Panc1 (cell line): ENCODE measurements around the gene MOK. TPM values are rescaled to one million over a fixed set of nuclear protein-coding genes. Genes with fewer than 3 reads are reported as not detected.

Source experiments
- ATAC-seq: fragments of 200-7000 bp; cut with Tn5 transposase; 2 replicates; pipeline ENCODE4 v1.9.1; 2020; ENCODE audit warnings: mild to moderate bottlenecking, moderate library complexity
- BruUV-seq: library from RNA; stranded (reverse); fragments of 400-500 nt; replicated peaks from 2 replicates; lab custom pipeline; 2021; lab: Mats Ljungman, UMichigan
- CTCF ChIA-PET: fragments of 300-600 bp; sonication (Branson Sonifier 250); formaldehyde crosslinking; loops from one replicate; lab custom pipeline; 2022; ENCODE audit warnings: antibody characterized with exemption; lab: Charles Lee
- POLR2A ChIA-PET: fragments of 300-600 bp; sonication (Branson Sonifier 250); formaldehyde crosslinking; loops from one replicate; lab custom pipeline; 2022; ENCODE audit warnings: antibody characterized with exemption; lab: Charles Lee
- DNase-seq: peaks from one replicate; pipeline ENCODE4 v3.0.0-alpha.2; 2010; ENCODE audit warnings: low read depth, low spot score
- H3K27ac ChIP-seq: 2 replicates; pipeline ENCODE4 v1.5.1; 2011; ENCODE audit warnings: mild to moderate bottlenecking, low read length, inconsistent platforms
- H3K27me3 ChIP-seq: fragments of 200-500 bp; sonication (Bioruptor generic); 2 replicates; pipeline ENCODE4 v1.6.0; 2014; ENCODE audit warnings: low read length, inconsistent platforms; ENCODE audit not compliant: control insufficient read depth, insufficient read depth
- H3K36me3 ChIP-seq: fragments of 200-500 bp; sonication (Bioruptor generic); 2 replicates; pipeline ENCODE4 v1.5.1; 2014; ENCODE audit warnings: inconsistent platforms, mild to moderate bottlenecking, low read length, moderate library complexity; ENCODE audit not compliant: control insufficient read depth, insufficient read depth
- H3K4me1 ChIP-seq: 2 replicates; pipeline ENCODE4 v1.5.1; 2011; ENCODE audit warnings: inconsistent platforms, mild to moderate bottlenecking, low read length, moderate library complexity; ENCODE audit not compliant: control insufficient read depth, insufficient read depth
- H3K4me3 ChIP-seq, 2 experiments: 2 replicates each; pipeline ENCODE4 v1.5.1; 2011 to 2012; ENCODE audit warnings: low read depth in 2 of 2, low read length in 2 of 2, mild to moderate bottlenecking in 2 of 2, inconsistent platforms in 1 of 2, moderate library complexity in 1 of 2
- H3K9me3 ChIP-seq: fragments of 200-500 bp; sonication (Bioruptor generic); 2 replicates; pipeline ENCODE4 v1.5.1; 2014; ENCODE audit warnings: low read depth, mild to moderate bottlenecking, inconsistent platforms, low read length, moderate library complexity; ENCODE audit not compliant: control insufficient read depth, insufficient read depth
- CTCF ChIP-seq: fragments of 450-650 bp; IDR thresholded peaks from 2 replicates; pipeline ENCODE4 v1.5.1; 2017; ENCODE audit warnings: mild to moderate bottlenecking
- POLR2AphosphoS5 ChIP-seq: IDR thresholded peaks from 2 replicates; pipeline ENCODE4 v1.6.1; 2012; ENCODE audit warnings: mild to moderate bottlenecking, low read depth, low read length, moderate library complexity
- REST ChIP-seq, 2 experiments: IDR thresholded peaks; 2 replicates each; pipeline ENCODE4 v1.6.1; 2011 to 2012; ENCODE audit warnings: low read depth in 2 of 2, control low read depth in 1 of 2, low read length in 1 of 2, mild to moderate bottlenecking in 1 of 2, moderate library complexity in 1 of 2; ENCODE audit not compliant: insufficient read depth in 1 of 2
- SIN3A ChIP-seq: IDR thresholded peaks from 2 replicates; pipeline ENCODE4 v1.6.1; 2012; ENCODE audit warnings: low read depth, mild to moderate bottlenecking, low read length, moderate library complexity, borderline replicate concordance; ENCODE audit not compliant: insufficient read depth
- TCF7L2 ChIP-seq: IDR thresholded peaks from 2 replicates; pipeline ENCODE4 v1.6.1; 2011; ENCODE audit warnings: mild to moderate bottlenecking, low read depth, low read length, inconsistent platforms
- in situ Hi-C: cut with HindIII; loops from 2 replicates; pipeline ENCODE4 v1.10.0; 2016; ENCODE audit warnings: low sequenced_read_pairs, low pct_unique_long_range_greater_than_20kb
- intact Hi-C: fragments of 100-400 bp; cut with micrococcal nuclease; formaldehyde crosslinking; loops from one replicate; pipeline ENCODE4 v1.10.0; 2022; ENCODE audit not compliant: unreplicated experiment
- total RNA-seq: library from RNA; stranded (reverse); gene quantifications from one replicate; pipeline ENCODE4 v1.2.1, GENCODE V29; 2021; ENCODE audit not compliant: unreplicated experiment

The MOK gene
- total RNA-seq, 1 experiment from 2014 or later: 9.8 TPM

GRCh38 chr14:102325791-102326345, 20.9 kb upstream of the MOK start:
- BruUV-seq: no TSS peak
- in situ Hi-C loops: no loop called here
- Histone ChIP-seq H3K9me3 (no peaks in the 10 kb centered on the region), H3K27ac (no peak overlapping the region), H3K4me3 (no peak overlapping the region), H3K36me3 (no peaks in the 10 kb centered on the region), H3K27me3 (no peaks in the 10 kb centered on the region), H3K4me1 (peaks cover 2% of the 10 kb centered on the region; the same call in 1 of the 2 replicates)
- TF ChIP-seq POLR2AphosphoS5: no peak
- no peak for TF ChIP-seq TCF7L2
- no peak for TF ChIP-seq REST (IDR thresholded peaks at IDR 0.05; ENCODE audit: insufficient read depth in 1 of 2, low read depth in 2 of 2, low read length in 1 of 2)
- TF ChIP-seq CTCF: no peak
- no peak for TF ChIP-seq SIN3A
- intact Hi-C loops: no loop called here
- no peak for DNase-seq
- ChIA-PET POLR2A (no interaction called here), CTCF (no interaction called here)
- peak; percentile 46; the same call in 1 of the 2 replicates for ATAC-seq

GRCh38 chr14:102323102-102323501, 18.1 kb upstream of the MOK start:
- intact Hi-C loops (no loop called here), in situ Hi-C loops (loop anchor here (25.0 kb wide), 1 partner anchor 111 kb away; no protein-coding TSS in a partner anchor)
- Histone ChIP-seq H3K9me3 (no peaks in the 10 kb centered on the region), H3K27ac (no peak overlapping the region), H3K27me3 (no peaks in the 10 kb centered on the region), H3K4me3 (no peak overlapping the region), H3K36me3 (no peaks in the 10 kb centered on the region), H3K4me1 (peaks cover 6% of the 10 kb centered on the region)
- POLR2A ChIA-PET: no interaction called here
- TF ChIP-seq POLR2AphosphoS5 (no peak), CTCF (peak; percentile 78)
- BruUV-seq: no TSS peak
- peak; percentile 35 for DNase-seq
- CTCF ChIA-PET: no interaction called here
- ATAC-seq: 0 out of 2 replicates have a peak, but pooled peaks have one; percentile 37
